GM06990 (cell line): ENCODE measurements around the gene TRAPPC14.
"Not testable (repeated sequence)": the region's sequence is repeated elsewhere in the genome, so short reads cannot be mapped to it uniquely, and the experiment has no call there.

Source experiments
- DNase-seq: peaks from one replicate; pipeline ENCODE4 v3.0.0-alpha.2; 2011; ENCODE audit not compliant: insufficient read length; ENCODE audit errors: extremely low read depth
- H3K27me3 ChIP-seq: replicated peaks from 2 replicates; pipeline ENCODE4 v1.6.0; 2011; ENCODE audit warnings: low read length; ENCODE audit not compliant: control insufficient read depth, insufficient read depth
- H3K36me3 ChIP-seq: 2 replicates; pipeline ENCODE4 v1.5.1; 2011; ENCODE audit warnings: low read length; ENCODE audit not compliant: control insufficient read depth, insufficient read depth
- H3K4me3 ChIP-seq: replicated peaks from 2 replicates; pipeline ENCODE4 v1.5.1; 2011; ENCODE audit warnings: low read depth, mild to moderate bottlenecking, control low read depth, low read length
- CTCF ChIP-seq: IDR thresholded peaks from 2 replicates; pipeline ENCODE4 v1.5.1; 2011; ENCODE audit warnings: low read length, control low read depth, mild to moderate bottlenecking, inconsistent platforms; ENCODE audit not compliant: insufficient read depth, poor library complexity, severe bottlenecking

TRAPPC14 gene

GRCh38 chr7:100192969-100193368, 34.4 kb upstream of the TRAPPC14 start:
- Histone ChIP-seq H3K4me3 (no peak overlapping the region), H3K27me3 (no peaks in the 10 kb centered on the region), H3K36me3 (no peaks in the 10 kb centered on the region)
- no peak for DNase-seq
- TF ChIP-seq CTCF: no peak

GRCh38 chr7:100192281-100192862, 33.8 kb upstream of the TRAPPC14 start:
- not testable (repeated sequence) for H3K36me3 ChIP-seq, H3K4me3 ChIP-seq, H3K27me3 ChIP-seq, DNase-seq

DNA sequence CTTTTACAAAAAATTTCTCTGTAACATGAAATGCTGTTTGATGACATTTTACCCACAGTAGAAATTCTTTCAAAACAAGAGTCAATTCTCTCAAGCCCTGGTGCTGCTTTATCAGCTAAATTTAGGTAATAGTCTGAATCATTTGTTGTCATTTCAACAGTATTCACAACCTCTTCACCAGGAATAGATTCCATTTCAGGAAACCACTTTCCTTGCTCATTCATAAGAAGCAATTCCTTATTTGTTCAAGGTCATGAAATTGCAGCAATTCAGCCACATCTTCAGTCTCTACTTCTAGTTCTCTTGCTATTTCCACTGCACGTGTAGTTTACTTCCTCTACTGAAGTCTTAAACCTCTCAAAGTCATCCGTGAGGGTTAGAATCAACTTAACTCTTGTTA, 33.3 kb upstream of the TRAPPC14 start:
- Histone ChIP-seq H3K27me3 (no peaks in the 10 kb centered on the region), H3K36me3 (no peaks in the 10 kb centered on the region), H3K4me3 (no peak overlapping the region)
- DNase-seq: no peak
- no peak for TF ChIP-seq CTCF

- TF ChIP-seq CTCF: peak; percentile 39
- no peak overlapping the region for H3K4me3 ChIP-seq
- H3K27me3 ChIP-seq: no peaks in the 10 kb centered on the region
- no peak for DNase-seq
- no peaks in the 10 kb centered on the region for H3K36me3 ChIP-seq
These were observed 31.7 kb upstream of the TRAPPC14 start for GRCh38 chr7:100190048-100190711.

GRCh38 chr7:100189061-100189460, 30.5 kb upstream of the TRAPPC14 start:
- Histone ChIP-seq H3K4me3 (no peak overlapping the region), H3K27me3 (no peaks in the 10 kb centered on the region), H3K36me3 (no peaks in the 10 kb centered on the region)
- no peak for DNase-seq
- TF ChIP-seq CTCF: peak; percentile 13

GRCh38 chr7:100185726-100186125, 27.2 kb upstream of the TRAPPC14 start:
- no peaks in the 10 kb centered on the region for H3K36me3 ChIP-seq
- DNase-seq: no peak
- no peak for TF ChIP-seq CTCF
- H3K27me3 ChIP-seq: no peaks in the 10 kb centered on the region
- H3K4me3 ChIP-seq: no peak overlapping the region

DNA sequence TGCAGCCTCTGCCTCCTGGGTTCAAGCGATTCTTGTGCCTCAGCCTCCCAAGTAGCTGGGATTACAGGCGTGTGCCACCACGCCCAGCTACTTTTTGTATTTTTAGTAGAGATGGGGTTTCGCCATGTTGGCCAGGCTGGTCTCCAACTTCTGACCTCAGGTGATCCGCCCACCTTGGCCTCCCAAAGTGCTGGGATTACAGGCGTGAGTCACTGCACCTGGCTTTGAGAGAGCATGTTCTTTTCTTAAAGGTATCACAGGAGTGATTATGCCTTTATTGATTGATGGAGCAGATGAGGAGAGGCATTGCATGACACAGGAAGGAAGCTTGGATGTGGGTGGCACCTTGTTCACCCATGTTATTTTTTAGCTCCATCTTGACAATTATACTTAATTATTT, 24.6 kb upstream of the TRAPPC14 start:
- H3K4me3 ChIP-seq, DNase-seq, H3K36me3 ChIP-seq, H3K27me3 ChIP-seq: not testable (repeated sequence)

GRCh38 chr7:100182616-100183015, 24.1 kb upstream of the TRAPPC14 start:
- DNase-seq, H3K36me3 ChIP-seq, H3K4me3 ChIP-seq, H3K27me3 ChIP-seq: not testable (repeated sequence)

DNA sequence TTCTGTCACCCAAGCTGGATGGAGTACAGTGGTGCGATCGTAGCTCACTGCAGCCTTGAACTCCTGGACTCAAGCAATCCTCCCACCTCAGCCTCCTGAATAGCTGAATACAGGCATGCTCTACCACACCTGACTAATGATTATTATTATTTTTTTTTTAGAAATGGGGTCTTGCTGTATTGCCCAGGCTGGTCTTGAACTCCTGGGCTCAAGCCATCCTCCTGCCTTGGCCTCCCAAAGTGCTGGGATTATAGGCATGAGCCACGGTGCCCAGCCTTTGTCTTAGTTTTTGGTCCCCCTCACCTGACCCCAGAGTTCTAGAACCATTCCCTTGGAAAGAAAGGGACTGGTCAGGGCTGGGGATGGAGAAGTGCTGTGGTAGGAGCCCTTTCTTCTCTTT, 21.6 kb upstream of the TRAPPC14 start:
- DNase-seq, H3K27me3 ChIP-seq, H3K4me3 ChIP-seq, H3K36me3 ChIP-seq: not testable (repeated sequence)
